ENCODE measurements around the gene RPP38.

DNA sequence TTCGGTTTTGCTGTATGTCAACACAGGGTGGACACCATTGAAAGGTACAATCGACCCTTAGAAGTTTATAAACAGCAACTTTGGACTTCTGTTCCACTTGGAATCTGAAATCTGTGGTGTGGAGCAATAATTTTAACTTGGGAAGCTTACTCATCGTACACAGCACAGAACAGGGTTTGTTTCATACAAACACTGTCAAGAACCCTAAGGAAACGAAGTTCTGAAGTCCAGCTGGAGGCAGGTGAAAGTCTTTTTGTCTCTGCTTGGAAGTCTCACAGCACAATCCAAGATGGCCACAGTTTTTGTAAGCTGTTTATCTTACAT, 39.8 kb downstream of the RPP38 start:
- TF ChIP-seq CTCF (conservative IDR thresholded peaks at IDR 0.05; ENCODE audit: low read length) (no peak), EZH2phosphoT487 (IDR thresholded peaks at IDR 0.05; ENCODE audit: borderline replicate concordance, low read depth, low read length) (no peak)

Data from OCI-LY7 (cell line).